PC-9 (cell line): Measurements from ENCODE around the gene AHCYL2.

Experiments used
- EZH2 ChIP-seq: fragments of 200-600 bp; sonication (generic); IDR thresholded peaks from 2 replicates; pipeline ENCODE4 v1.8.0; 2017; ENCODE audit warnings: antibody characterized with exemption, low read depth
- TF ChIP-seq, protein P1 (sequence below): fragments of 200-600 bp; sonication (generic); conservative IDR thresholded peaks from 2 replicates; pipeline ENCODE4 v1.6.1; 2017; ENCODE audit warnings: mixed run types, antibody characterized with exemption, mild to moderate bottlenecking, moderate library complexity

DNA sequence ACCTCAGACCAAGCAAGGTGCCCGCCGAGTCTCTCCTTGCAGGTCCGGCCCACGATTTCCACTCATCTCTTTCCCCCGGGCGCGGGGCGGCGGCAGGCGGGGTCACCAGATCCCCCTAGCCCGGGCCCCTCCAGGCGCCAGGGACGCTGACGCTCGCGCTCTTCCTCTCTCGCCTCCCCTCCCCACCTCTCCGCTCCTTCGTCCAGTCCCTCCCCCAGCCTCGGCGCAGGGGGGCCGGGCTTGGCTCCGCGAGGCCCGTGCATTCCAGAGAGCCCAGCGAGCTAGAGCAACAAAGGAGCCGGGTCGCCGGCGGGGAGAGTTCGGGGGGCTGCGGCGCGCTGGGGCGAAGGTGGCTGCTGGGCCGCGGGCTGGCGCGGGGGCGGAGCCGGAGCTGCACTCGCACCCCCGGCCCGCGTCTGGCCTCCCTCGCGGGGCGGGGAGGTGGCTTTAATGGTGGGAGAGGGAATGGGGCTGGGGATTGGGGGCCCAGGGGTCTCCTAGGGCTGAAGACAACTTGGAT is 36.4 kb upstream of the AHCYL2 start, which contains the start of gene SMO:
- TF ChIP-seq, protein P1, sequence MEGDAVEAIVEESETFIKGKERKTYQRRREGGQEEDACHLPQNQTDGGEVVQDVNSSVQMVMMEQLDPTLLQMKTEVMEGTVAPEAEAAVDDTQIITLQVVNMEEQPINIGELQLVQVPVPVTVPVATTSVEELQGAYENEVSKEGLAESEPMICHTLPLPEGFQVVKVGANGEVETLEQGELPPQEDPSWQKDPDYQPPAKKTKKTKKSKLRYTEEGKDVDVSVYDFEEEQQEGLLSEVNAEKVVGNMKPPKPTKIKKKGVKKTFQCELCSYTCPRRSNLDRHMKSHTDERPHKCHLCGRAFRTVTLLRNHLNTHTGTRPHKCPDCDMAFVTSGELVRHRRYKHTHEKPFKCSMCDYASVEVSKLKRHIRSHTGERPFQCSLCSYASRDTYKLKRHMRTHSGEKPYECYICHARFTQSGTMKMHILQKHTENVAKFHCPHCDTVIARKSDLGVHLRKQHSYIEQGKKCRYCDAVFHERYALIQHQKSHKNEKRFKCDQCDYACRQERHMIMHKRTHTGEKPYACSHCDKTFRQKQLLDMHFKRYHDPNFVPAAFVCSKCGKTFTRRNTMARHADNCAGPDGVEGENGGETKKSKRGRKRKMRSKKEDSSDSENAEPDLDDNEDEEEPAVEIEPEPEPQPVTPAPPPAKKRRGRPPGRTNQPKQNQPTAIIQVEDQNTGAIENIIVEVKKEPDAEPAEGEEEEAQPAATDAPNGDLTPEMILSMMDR = no peak
- TF ChIP-seq EZH2 = no peak
